SU-DHL-6 (cell line): ENCODE measurements around the gene BRI3BP.

Source experiments
- CTCF ChIP-seq: fragments of 200-600 bp; sonication (generic); IDR thresholded peaks from one replicate; pipeline ENCODE4 v1.5.1; 2017; ENCODE audit warnings: antibody characterized with exemption, mild to moderate bottlenecking, low read length, moderate library complexity; ENCODE audit not compliant: insufficient read depth, poor library complexity, severe bottlenecking
- EZH2phosphoT487 ChIP-seq: fragments of 200-600 bp; sonication (generic), shearing (Covaris generic); conservative IDR thresholded peaks from 2 replicates; pipeline ENCODE4 v1.6.1; 2018; ENCODE audit warnings: mild to moderate bottlenecking, antibody characterized with exemption, low read length, moderate library complexity, mixed read lengths

GRCh38 chr12:125003021-125003420 lies 9.6 kb downstream of the BRI3BP start:
- TF ChIP-seq CTCF (no peak), EZH2phosphoT487 (no peak)
